NCI-H748 treated with DMSO at 0.1 percent for 48 hours (cell line): ENCODE measurements around the gene MAP3K14.

Experiments used
- DNase-seq: peaks from one replicate; lab custom pipeline; 2025; lab: John Stamatoyannopoulos, UW

MAP3K14 gene

GRCh38 chr17:45222289-45222995 is 94.4 kb downstream of the MAP3K14 start:
- DNase-seq = no peak

GRCh38 chr17:45222014-45222288 is 94.9 kb downstream of the MAP3K14 start:
- DNase-seq = no peak

GRCh38 chr17:45221081-45222013 is 95.5 kb downstream of the MAP3K14 start, which contains the start of gene FMNL1:
TSS of gene FMNL1 (plus strand) at chr17:45221885. CDS start at chr17:45222125, 240 bp downstream.
- DNase-seq = no peak

GRCh38 chr17:45220079-45220478 is 96.7 kb downstream of the MAP3K14 start:
- no peak for DNase-seq

GRCh38 chr17:45218895-45219661 is 97.7 kb downstream of the MAP3K14 start:
- peak; percentile 67 for DNase-seq
